Uterus (tissue), 2 donors: ENCODE measurements around the gene EYS.

Source experiments
- POLR2A ChIP-seq, 2 donors: fragments of 450-650 bp; IDR thresholded peaks; one replicate each; pipeline ENCODE4 v1.6.1; 2016; ENCODE audit warnings: antibody characterized with exemption in 2 of 2, mild to moderate bottlenecking in 1 of 2, moderate library complexity in 1 of 2
- TF ChIP-seq, protein P1 (sequence below), 4 experiments: fragments of 200-600 bp in 2 of 4; fragments of 450-650 bp in 2 of 4; sonication (generic) in 2 of 4; IDR thresholded peaks; one replicate each; pipeline ENCODE4 v1.5.1; 2016 to 2019; ENCODE audit warnings: antibody characterized with exemption in 4 of 4, mild to moderate bottlenecking in 2 of 4, moderate library complexity in 1 of 4

DNA sequence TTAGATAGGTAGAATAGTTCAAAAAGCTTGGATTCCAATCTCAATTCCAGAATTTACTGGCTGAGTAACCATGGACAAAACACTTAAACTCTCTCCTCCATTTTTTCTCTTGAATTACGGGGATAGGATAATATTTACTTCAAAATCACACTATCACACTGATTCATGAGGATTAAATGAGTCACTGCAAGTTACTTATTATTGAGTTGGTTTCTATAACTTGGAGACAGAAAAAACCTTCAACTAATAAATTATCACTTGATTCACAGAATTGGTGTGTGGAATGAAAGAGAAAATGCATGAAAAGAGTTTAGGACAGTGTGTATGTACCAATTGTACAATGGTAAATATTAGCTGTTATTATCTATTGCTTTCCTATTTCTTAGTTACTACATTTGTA, 1486.2 kb downstream of the EYS start:
- TF ChIP-seq, protein P1, sequence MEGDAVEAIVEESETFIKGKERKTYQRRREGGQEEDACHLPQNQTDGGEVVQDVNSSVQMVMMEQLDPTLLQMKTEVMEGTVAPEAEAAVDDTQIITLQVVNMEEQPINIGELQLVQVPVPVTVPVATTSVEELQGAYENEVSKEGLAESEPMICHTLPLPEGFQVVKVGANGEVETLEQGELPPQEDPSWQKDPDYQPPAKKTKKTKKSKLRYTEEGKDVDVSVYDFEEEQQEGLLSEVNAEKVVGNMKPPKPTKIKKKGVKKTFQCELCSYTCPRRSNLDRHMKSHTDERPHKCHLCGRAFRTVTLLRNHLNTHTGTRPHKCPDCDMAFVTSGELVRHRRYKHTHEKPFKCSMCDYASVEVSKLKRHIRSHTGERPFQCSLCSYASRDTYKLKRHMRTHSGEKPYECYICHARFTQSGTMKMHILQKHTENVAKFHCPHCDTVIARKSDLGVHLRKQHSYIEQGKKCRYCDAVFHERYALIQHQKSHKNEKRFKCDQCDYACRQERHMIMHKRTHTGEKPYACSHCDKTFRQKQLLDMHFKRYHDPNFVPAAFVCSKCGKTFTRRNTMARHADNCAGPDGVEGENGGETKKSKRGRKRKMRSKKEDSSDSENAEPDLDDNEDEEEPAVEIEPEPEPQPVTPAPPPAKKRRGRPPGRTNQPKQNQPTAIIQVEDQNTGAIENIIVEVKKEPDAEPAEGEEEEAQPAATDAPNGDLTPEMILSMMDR (IDR thresholded peaks at IDR 0.05): no peak
- no peak for TF ChIP-seq POLR2A (IDR thresholded peaks at IDR 0.05)
